LNCAP (cell line): ENCODE data around the gene LCN6.
A peak's percentile ranks its signal among the peaks of the same experiment; 100 is the strongest.

ENCODE experiments used
- TF ChIP-seq, protein P1 (sequence below): fragments of 450-650 bp; IDR thresholded peaks from 2 replicates; pipeline ENCODE4 v1.5.1; 2017; ENCODE audit warnings: mild to moderate bottlenecking

The LCN6 gene

DNA sequence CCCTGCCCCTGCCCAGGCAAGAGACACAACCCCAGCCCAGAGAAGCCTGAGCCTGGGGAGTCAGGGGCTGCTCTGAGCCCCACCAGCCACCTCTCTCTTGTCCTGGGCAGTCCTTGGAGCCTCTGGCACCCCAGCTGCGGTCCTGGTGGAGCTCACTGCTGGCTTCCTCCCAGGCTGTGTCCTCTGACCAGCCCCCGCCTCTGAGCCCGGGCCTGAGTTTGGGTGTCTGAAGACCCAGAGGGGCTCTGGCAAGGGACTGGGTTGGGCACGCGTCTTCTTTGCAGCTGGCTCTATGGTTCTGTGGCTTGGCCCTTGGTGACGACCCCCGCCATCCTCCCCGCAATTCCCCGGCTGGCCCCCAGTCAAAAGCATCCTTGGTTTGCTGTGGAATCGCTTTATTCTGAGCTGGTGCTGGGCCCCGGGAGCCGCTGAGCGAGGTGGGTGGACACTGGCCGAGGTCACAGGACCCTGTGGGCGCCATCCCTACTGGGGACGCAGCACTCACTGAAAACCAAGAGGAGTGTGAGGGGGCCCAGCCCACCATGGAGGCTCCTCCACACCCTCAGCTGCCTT, 4.6 kb downstream of the LCN6 start:
- TF ChIP-seq, protein P1, sequence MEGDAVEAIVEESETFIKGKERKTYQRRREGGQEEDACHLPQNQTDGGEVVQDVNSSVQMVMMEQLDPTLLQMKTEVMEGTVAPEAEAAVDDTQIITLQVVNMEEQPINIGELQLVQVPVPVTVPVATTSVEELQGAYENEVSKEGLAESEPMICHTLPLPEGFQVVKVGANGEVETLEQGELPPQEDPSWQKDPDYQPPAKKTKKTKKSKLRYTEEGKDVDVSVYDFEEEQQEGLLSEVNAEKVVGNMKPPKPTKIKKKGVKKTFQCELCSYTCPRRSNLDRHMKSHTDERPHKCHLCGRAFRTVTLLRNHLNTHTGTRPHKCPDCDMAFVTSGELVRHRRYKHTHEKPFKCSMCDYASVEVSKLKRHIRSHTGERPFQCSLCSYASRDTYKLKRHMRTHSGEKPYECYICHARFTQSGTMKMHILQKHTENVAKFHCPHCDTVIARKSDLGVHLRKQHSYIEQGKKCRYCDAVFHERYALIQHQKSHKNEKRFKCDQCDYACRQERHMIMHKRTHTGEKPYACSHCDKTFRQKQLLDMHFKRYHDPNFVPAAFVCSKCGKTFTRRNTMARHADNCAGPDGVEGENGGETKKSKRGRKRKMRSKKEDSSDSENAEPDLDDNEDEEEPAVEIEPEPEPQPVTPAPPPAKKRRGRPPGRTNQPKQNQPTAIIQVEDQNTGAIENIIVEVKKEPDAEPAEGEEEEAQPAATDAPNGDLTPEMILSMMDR = no peak

DNA sequence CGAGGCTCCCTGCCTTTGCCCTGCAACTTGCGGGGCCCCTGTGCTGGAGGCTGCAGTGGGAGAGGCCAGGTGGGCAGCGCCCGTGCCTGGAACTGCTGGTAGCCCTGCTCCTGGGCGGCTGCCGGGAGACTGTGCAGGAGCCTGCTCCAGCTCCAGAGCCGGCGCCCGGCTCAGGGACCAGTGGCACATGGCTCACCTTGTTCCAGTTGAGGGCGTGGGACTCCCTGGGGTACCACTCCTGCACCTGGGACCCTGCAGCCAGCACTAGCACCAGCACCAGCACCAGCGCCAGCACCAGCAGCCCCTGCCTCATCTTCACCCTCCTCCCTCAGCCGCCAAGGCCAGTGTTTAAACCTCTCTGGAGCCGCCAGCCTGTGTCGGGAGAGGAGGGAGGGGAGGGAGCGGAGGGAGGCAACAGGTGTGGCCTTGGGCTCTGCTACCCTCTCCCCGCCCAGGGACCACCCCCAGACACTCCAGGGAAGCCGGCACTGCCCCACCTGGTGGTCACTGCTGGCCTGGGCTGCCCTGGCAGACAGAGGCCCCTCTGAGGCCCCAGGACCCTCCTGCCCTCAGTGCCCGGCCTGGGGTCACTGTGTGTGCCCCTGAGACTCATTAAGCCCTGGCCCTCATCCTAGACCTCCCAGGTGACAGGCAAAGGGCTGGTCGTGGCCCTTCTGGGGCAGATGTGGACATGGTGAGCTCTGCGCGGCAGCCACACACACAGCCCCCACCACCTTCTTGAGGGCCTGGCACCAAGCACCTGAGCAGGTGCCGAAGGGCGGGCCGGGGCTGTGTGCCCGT, 5.5 kb downstream of the LCN6 start, which contains the start of gene LCN10:
Gene LCN10, minus strand, starts transcription at position 350 of the 801 bp plus-strand sequence. Its CDS starts 37 bp downstream, at position 313.
- TF ChIP-seq, protein P1 = peak; percentile 45

DNA sequence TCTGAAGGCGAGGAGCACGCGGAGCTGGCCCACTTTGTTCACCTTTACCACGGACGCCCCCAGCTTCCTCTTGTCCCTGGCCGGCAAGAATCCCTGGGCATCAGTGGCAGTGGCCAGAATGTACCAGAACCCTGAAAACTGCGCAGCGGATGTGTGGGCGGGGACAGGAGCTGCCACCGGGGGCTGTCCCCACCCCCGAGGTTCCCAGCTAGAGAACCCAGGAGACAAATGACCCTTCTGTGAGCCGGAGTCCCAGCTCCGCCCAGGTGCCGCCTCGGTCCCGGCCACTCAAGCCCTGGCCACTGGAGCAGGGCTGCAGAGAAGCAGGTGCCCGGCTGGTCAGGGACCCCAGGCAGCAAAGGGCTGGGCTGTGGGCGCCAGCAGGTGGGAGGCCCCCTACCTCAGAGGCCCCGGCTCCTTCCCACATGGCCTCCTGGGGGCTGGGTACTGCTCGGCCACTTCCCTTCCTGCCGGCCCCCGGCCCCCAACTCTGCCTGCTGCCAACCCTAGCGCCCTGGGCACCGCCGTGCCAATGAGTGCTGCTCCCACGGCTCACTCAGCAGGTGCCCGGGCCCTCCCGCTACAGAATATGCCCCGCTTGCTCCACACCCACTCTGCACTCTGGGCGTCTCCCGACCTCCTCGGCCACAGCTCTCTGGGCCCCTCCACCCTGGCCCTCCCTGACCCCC, 6.3 kb downstream of the LCN6 start:
- TF ChIP-seq, protein P1 = no peak

DNA sequence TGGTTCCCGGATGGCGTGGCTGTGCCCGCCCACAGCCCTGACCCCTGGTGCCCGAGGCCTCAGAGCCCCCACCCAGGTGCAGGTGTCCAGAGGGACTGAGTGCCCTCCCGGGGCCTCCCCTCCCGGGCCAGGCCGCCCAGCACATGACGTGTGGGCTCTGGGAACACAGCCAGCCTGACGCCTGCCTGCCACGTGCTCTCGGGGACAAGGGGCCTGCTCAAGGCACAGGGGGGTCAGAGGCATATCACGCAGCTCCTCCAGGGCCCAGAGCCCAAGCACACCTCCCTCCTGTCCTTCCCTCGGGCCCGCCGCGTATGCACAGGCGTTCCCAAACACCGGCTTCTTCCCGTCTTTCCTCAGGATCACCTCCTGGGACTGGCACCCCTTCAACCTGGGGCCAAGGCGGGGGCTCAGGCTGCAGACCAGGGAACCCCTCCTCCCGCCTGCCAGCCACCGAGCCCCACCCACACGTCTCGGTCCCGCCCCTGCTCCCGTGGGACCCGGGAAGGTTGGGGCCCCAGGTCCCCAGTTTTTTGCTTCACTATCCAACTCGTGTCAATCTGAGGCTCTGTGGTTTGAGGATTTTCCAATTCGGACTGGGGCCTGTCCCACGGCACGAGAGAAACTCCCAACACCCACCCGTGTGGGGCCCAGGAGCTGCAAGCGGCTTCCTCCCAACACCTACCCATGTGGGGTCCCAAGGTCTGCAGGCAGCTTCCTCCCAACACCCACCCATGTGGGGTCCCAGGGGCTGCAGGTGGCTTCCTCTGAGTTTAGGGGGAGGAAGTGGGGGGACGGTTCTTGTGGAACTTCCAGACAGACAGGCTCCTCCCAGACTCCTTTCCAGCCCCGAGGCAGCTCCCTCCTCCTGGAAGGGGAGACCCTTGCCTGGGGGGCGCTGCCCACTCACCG, 7.1 kb downstream of the LCN6 start:
- TF ChIP-seq, protein P1 = no peak

DNA sequence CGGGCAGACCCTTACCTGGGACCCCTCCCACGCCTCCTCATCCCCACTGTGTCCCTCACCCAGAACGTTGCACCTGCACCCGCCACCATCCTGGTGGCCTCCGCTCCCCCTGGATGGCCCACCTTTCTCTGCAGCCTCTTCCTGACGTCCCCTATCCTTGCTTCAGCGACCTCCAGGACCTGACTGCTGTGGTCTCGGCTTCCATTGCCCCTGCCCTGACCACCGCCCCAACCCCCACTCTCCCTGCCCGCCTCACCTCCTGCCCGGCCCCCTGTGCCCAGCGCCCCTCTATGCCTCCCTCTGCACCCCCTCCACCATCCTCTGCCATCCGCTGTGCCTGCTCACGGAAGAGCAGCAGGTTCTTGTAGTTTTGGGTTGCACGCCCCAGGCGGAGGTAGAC, 7.8 kb downstream of the LCN6 start:
- TF ChIP-seq, protein P1 = no peak

DNA sequence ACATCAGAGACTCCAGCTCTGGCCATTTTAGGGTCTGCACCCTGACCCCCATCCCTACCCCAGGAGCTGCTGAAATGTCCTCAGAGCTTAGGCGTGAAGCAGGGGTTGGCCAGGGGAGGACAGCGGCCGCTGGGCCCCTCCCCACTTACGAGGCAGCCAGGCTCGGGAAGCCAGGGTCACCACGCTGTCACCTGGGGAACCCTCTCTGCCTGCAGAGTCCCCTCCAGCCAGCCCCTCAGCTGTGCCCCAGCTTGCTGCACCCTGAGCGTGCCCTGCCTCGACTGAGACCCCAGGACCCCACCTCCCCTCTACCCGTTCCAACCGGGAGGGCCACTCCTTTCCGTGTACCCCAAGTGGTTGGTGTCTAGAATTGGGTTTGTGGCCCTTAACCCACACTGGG, 8.3 kb downstream of the LCN6 start:
- TF ChIP-seq, protein P1 = no peak

DNA sequence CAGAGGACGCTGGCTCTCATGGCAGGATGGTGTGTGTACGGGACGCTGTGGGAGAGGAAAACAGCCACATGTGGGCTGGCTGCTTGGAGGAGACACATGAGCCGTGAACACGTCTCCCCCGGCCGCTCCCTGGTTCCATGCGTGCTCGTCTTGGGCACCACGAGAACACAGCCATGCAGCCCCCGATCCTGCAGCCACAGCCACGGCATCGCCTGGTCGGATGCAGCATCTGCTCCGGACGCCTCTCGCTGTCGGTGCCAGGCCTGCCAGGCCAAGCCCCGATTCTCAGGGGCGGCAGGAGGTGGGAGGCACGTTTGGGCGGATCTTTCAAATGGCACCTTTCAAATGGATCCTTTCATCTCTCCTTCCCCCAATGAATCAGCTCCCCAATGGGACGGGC, 8.8 kb downstream of the LCN6 start:
- TF ChIP-seq, protein P1 = no peak
